ENCODE results near the gene ZNF521. TPM values are rescaled to one million over a fixed set of nuclear protein-coding genes. Genes with fewer than 3 reads are reported as not detected.

The ZNF521 gene
- total RNA-seq, 4 donors from 2014 or later = 4.7 to 15.4 (median 7.7) TPM

DNA sequence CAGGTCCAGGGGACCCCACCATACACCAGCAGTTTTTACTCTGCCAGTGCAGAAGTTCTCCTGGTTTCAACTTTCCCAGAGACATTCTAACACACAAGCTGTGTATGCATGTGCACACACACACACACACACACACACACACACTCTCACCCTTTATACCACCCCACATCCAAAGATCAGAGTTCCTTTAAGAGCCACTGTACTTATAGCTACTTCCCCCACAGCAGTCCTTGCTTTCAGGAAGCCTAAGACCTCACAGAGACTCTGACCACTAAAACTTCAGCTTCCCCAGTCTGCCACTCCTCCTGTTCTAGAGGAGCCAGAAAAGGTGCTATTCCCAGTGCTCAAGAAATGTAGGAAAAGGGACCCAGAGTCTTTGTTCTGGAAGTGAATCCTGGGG, 107.8 kb downstream of the ZNF521 start:
- DNase-seq (ENCODE audit: low spot score in 2 of 2) = no peak
- no peak overlapping the region for H3K4me3 ChIP-seq (ENCODE audit: low read depth, poor library complexity, severe bottlenecking)
- intact Hi-C loops (cut with DNase I; ENCODE audit: low total_unique reads) = no loop called here
- TF ChIP-seq, protein P1, sequence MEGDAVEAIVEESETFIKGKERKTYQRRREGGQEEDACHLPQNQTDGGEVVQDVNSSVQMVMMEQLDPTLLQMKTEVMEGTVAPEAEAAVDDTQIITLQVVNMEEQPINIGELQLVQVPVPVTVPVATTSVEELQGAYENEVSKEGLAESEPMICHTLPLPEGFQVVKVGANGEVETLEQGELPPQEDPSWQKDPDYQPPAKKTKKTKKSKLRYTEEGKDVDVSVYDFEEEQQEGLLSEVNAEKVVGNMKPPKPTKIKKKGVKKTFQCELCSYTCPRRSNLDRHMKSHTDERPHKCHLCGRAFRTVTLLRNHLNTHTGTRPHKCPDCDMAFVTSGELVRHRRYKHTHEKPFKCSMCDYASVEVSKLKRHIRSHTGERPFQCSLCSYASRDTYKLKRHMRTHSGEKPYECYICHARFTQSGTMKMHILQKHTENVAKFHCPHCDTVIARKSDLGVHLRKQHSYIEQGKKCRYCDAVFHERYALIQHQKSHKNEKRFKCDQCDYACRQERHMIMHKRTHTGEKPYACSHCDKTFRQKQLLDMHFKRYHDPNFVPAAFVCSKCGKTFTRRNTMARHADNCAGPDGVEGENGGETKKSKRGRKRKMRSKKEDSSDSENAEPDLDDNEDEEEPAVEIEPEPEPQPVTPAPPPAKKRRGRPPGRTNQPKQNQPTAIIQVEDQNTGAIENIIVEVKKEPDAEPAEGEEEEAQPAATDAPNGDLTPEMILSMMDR (IDR thresholded peaks at IDR 0.05) = no peak
- no peak for TF ChIP-seq POLR2A (IDR thresholded peaks at IDR 0.05)

- intact Hi-C loops (cut with DNase I; ENCODE audit: low total_unique reads) = no loop called here
Measured at GRCh38 chr18:25243754-25244153, 108.2 kb downstream of the ZNF521 start.

DNA sequence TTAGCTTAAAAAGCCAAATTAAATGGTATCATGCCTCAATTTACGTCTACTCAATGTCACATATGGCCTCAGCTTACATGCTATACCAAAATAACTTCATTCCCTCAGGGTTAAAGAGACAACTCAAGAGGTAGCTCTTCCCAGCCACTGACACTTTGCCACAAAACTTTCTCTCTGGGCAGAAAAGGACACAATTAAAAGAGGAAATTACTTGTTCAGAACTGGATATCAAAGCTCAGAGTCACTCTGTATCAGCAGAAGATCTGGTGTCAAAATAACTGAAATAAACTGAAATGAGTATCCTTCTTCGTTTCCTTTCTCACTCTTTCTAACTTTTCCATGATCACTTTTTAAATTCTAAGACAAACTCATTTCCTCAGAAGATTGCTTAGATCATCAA, 108.7 kb downstream of the ZNF521 start:
- intact Hi-C loops (cut with DNase I; ENCODE audit: low total_unique reads) = no loop called here
- no peak for DNase-seq (ENCODE audit: low spot score in 2 of 2)
- no peak overlapping the region for H3K4me3 ChIP-seq (ENCODE audit: low read depth, poor library complexity, severe bottlenecking)
- WGBS, 2 donors = 82 to 87% methylated on average over 2 of the region's 2 CpGs
- TF ChIP-seq, protein P1 (IDR thresholded peaks at IDR 0.05) = no peak
- TF ChIP-seq POLR2A (IDR thresholded peaks at IDR 0.05) = no peak

More at GRCh38 chr18:25243754-25244153, 108.2 kb downstream of the ZNF521 start:
- TF ChIP-seq, protein P1 (IDR thresholded peaks at IDR 0.05) = no peak
- no peak for TF ChIP-seq POLR2A (IDR thresholded peaks at IDR 0.05)
- H3K4me3 ChIP-seq (ENCODE audit: low read depth, poor library complexity, severe bottlenecking) = no peak overlapping the region
- 81 to 83% methylated on average over 1 of the region's 1 CpG for WGBS, 2 donors
- no peak for DNase-seq (ENCODE audit: low spot score in 2 of 2)

DNA sequence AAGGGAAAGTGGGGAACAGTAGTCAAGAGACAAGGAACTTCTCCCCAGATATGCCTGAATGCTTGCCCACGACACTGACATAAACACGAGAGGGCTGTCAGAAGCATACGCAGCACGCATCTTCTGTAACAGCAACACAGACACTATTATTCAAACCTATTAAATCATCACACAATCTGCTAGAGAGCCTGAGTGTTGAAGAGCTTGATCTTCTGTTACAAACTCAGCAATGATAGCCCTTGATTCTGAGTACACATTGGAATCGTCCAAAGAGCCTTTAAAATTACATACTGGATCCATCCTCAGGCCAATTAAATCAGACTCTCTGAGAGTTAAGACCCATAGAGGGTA, 111.6 kb downstream of the ZNF521 start:
- intact Hi-C loops (cut with DNase I; ENCODE audit: low total_unique reads) = no loop called here
- WGBS, 2 donors = 90 to 91% methylated on average over 5 of the region's 5 CpGs
- DNase-seq (ENCODE audit: low spot score in 2 of 2) = no peak
- no peak for TF ChIP-seq POLR2A (IDR thresholded peaks at IDR 0.05)
- TF ChIP-seq, protein P1 (IDR thresholded peaks at IDR 0.05) = no peak
- no peak overlapping the region for H3K4me3 ChIP-seq (ENCODE audit: low read depth, poor library complexity, severe bottlenecking)

GRCh38 chr18:25239581-25240419, 112.2 kb downstream of the ZNF521 start:
- intact Hi-C loops (cut with DNase I; ENCODE audit: low total_unique reads) = no loop called here
- H3K4me3 ChIP-seq (ENCODE audit: low read depth, poor library complexity, severe bottlenecking) = no peak overlapping the region
- DNase-seq (ENCODE audit: low spot score in 2 of 2) = no peak
- TF ChIP-seq POLR2A (IDR thresholded peaks at IDR 0.05) = no peak
- TF ChIP-seq, protein P1 (IDR thresholded peaks at IDR 0.05) = no peak
- 44 to 56% methylated on average over 5 of the region's 5 CpGs for WGBS, 2 donors

- intact Hi-C loops (cut with DNase I; ENCODE audit: low total_unique reads) = no loop called here
- 57 to 63% methylated on average over 3 of the region's 3 CpGs for WGBS, 2 donors
- DNase-seq (ENCODE audit: low spot score in 2 of 2) = no peak
- no peak overlapping the region for H3K4me3 ChIP-seq (ENCODE audit: low read depth, poor library complexity, severe bottlenecking)
- TF ChIP-seq, protein P1 (IDR thresholded peaks at IDR 0.05) = no peak
- no peak for TF ChIP-seq POLR2A (IDR thresholded peaks at IDR 0.05)
Measured at GRCh38 chr18:25239151-25239550, 112.8 kb downstream of the ZNF521 start.
